HEK293 (cell line): ENCODE data around the gene GABBR2.

Source experiments
- BCL6B ChIP-seq: fragments of 450-650 bp; formaldehyde crosslinking; IDR thresholded peaks from 2 replicates; pipeline ENCODE4 v1.5.1; 2017; ENCODE audit warnings: missing biosample characterization, missing genetic modification characterization
- CTCF ChIP-seq: fragments of 450-650 bp; formaldehyde crosslinking; IDR thresholded peaks from 2 replicates; pipeline ENCODE4 v1.5.1; 2016; ENCODE audit warnings: missing biosample characterization, missing genetic modification characterization
- KLF8 ChIP-seq: fragments of 450-650 bp; formaldehyde crosslinking; IDR thresholded peaks from 2 replicates; pipeline ENCODE4 v1.5.1; 2016; ENCODE audit warnings: missing biosample characterization, missing genetic modification characterization
- TSHZ1 ChIP-seq: fragments of 450-650 bp; formaldehyde crosslinking; IDR thresholded peaks from 2 replicates; pipeline ENCODE4 v1.5.1; 2016; ENCODE audit warnings: missing biosample characterization, missing genetic modification characterization, borderline replicate concordance
- ZBTB8A ChIP-seq: fragments of 450-650 bp; formaldehyde crosslinking; IDR thresholded peaks from 2 replicates; pipeline ENCODE4 v1.5.1; 2016; ENCODE audit warnings: missing biosample characterization, missing genetic modification characterization
- ZNF350 ChIP-seq: fragments of 450-650 bp; formaldehyde crosslinking; IDR thresholded peaks from 2 replicates; pipeline ENCODE4 v1.5.0; 2017; ENCODE audit warnings: missing biosample characterization, mild to moderate bottlenecking, missing genetic modification characterization
- ZNF621 ChIP-seq: fragments of 450-650 bp; formaldehyde crosslinking; IDR thresholded peaks from 2 replicates; pipeline ENCODE4 v1.5.1; 2017; ENCODE audit warnings: missing biosample characterization, missing genetic modification characterization
- ZNF629 ChIP-seq: fragments of 450-650 bp; formaldehyde crosslinking; IDR thresholded peaks from 2 replicates; pipeline ENCODE4 v1.5.1; 2017; ENCODE audit warnings: missing biosample characterization, missing genetic modification characterization
- ZNF707 ChIP-seq: fragments of 450-650 bp; formaldehyde crosslinking; IDR thresholded peaks from 2 replicates; pipeline ENCODE4 v1.5.1; 2016; ENCODE audit warnings: missing biosample characterization, missing genetic modification characterization
- ZNF76 ChIP-seq: fragments of 450-650 bp; formaldehyde crosslinking; IDR thresholded peaks from 2 replicates; pipeline ENCODE4; 2016; ENCODE audit warnings: low read depth, missing biosample characterization, missing genetic modification characterization, borderline replicate concordance

- TF ChIP-seq ZNF621 (tag by site-specific recombination) (no peak), ZNF76 (tag by site-specific recombination) (no peak), CTCF (no peak), KLF8 (tag by site-specific recombination) (no peak), ZBTB8A (tag by site-specific recombination) (no peak), ZNF629 (no peak), BCL6B (no peak), TSHZ1 (tag by site-specific recombination) (no peak), ZNF707 (tag by site-specific recombination) (no peak), ZNF350 (no peak)
These were observed 312.1 kb downstream of the GABBR2 start for GRCh38 chr9:98396656-98397055.
